ENCODE measurements around the gene TTC8.

- TF ChIP-seq YY1 (IDR thresholded peaks at IDR 0.05; ENCODE audit: insufficient read depth, insufficient read length) (no peak), ZNF274 (IDR thresholded peaks at IDR 0.05; ENCODE audit: low read depth, low read length) (no peak)
These were observed 57.8 kb downstream of the TTC8 start for GRCh38 chr14:88882236-88882635.
